Natural killer cell (primary cell): Measurements from ENCODE around the gene KCNK6. TPM values are rescaled to one million over a fixed set of nuclear protein-coding genes. Genes with fewer than 3 reads are reported as not detected.

Experiments
- ATAC-seq, 3 donors: fragments of 150-1000 bp in 2 of 3; fragments of 200-7000 bp in 1 of 3; cut with Tn5 transposase; 1 replicate in 1 of 3; 2 replicates in 2 of 3; pipeline ENCODE4 v1.10.0; 2021; ENCODE audit warnings: mild to moderate bottlenecking in 2 of 3, moderate library complexity in 2 of 3
- DNase-seq, 2 donors: peaks; one replicate each; pipeline versions ENCODE4 v3.0.0 to v3.0.0-alpha.2; 2013 to 2021; ENCODE audit warnings: mixed read lengths in 1 of 2
- H3K27ac ChIP-seq: one replicate; pipeline ENCODE4 v1.5.1; 2013; ENCODE audit warnings: mild to moderate bottlenecking, low read length
- H3K27me3 ChIP-seq: one replicate; pipeline ENCODE4 v1.6.1; 2013; ENCODE audit warnings: low read length; ENCODE audit not compliant: control insufficient read depth, insufficient read depth
- H3K36me3 ChIP-seq: one replicate; pipeline ENCODE4 v1.6.1; 2013; ENCODE audit warnings: low read length; ENCODE audit not compliant: control insufficient read depth, insufficient read depth
- H3K4me1 ChIP-seq: one replicate; pipeline ENCODE4 v1.6.1; 2013; ENCODE audit warnings: low read length; ENCODE audit not compliant: control insufficient read depth, insufficient read depth
- H3K4me3 ChIP-seq: one replicate; pipeline ENCODE4 v1.5.1; 2013; ENCODE audit warnings: low read length
- H3K9me3 ChIP-seq: one replicate; pipeline ENCODE4 v1.6.1; 2013; ENCODE audit warnings: low read length; ENCODE audit not compliant: control insufficient read depth, insufficient read depth
- H3K27ac Mint-ChIP-seq, 2 donors: one replicate each; pipeline ENCODE4 v1.8.0; 2022; ENCODE audit warnings: mild to moderate bottlenecking in 2 of 2, mixed read lengths in 2 of 2, moderate library complexity in 1 of 2
- H3K27me3 Mint-ChIP-seq, 2 donors: one replicate each; pipeline ENCODE4 v1.8.0; 2022; ENCODE audit warnings: low read depth in 2 of 2, mixed read lengths in 2 of 2
- H3K36me3 Mint-ChIP-seq: one replicate; pipeline ENCODE4 v1.8.0; 2022; ENCODE audit warnings: mixed read lengths
- H3K4me1 Mint-ChIP-seq, 2 donors: one replicate each; pipeline ENCODE4 v1.8.0; 2022; ENCODE audit warnings: mixed read lengths in 2 of 2
- H3K4me3 Mint-ChIP-seq: one replicate; pipeline ENCODE4 v1.8.0; 2022; ENCODE audit warnings: mild to moderate bottlenecking, moderate library complexity, mixed read lengths
- H3K9me3 Mint-ChIP-seq, 2 donors: one replicate each; pipeline ENCODE4 v1.8.0; 2022; ENCODE audit warnings: mixed read lengths in 2 of 2
- CTCF ChIP-seq: fragments of 200-600 bp; IDR thresholded peaks from one replicate; pipeline ENCODE4 v1.8.0; 2022; ENCODE audit warnings: antibody characterized with exemption
- WGBS: methylation state at CpG from one replicate; pipeline ENCODE4 v1.1.7; 2013; ENCODE audit warnings: missing lambda C conversion rate; ENCODE audit not compliant: insufficient coverage; 5-methylcytosine and 5-hydroxymethylcytosine counted together
- intact Hi-C: fragments of 100-400 bp; cut with micrococcal nuclease; formaldehyde crosslinking; loops from one replicate; pipeline ENCODE4 v1.14.2; 2022
- total RNA-seq, 4 donors: library from RNA; stranded (reverse); fragments of 120-200 nt in 1 of 4; gene quantifications; one replicate each; pipeline versions ENCODE4 v1.2.3 to v1.2.4, GENCODE V29; 2013 to 2022

Gene KCNK6
- total RNA-seq, 3 donors from 2014 or later (not counting 1 experiment from before 2014, with no cell fraction given), result 2.1 to 6.2 (median 2.5) TPM

GRCh38 chr19:38321646-38322196 lies 2.1 kb downstream of the KCNK6 start:
- Histone ChIP-seq H3K27me3 (no peaks in the 10 kb centered on the region), H3K36me3 (no peaks in the 10 kb centered on the region), H3K4me3 (no peak overlapping the region), H3K9me3 (no peaks in the 10 kb centered on the region), H3K4me1 (peaks cover 38% of the 10 kb centered on the region), H3K27ac (no peak overlapping the region)
- Mint-ChIP-seq H3K4me1 (peaks cover 9 to 19% of the 10 kb centered on the region in 2 donors), H3K9me3 (no peaks in the 10 kb centered on the region), H3K27ac (no peak overlapping the region), H3K36me3 (no peaks in the 10 kb centered on the region), H3K27me3 (peaks cover 0 to 22% of the 10 kb centered on the region in 2 donors), H3K4me3 (peak overlapping the region; percentile 56)
- intact Hi-C loops, result no loop called here
- WGBS, result 91% methylated on average over 11 of the region's 11 CpGs
- DNase-seq (no peak), ATAC-seq (no peak)
- no peak for TF ChIP-seq CTCF

GRCh38 chr19:38323291-38323690 lies 3.6 kb downstream of the KCNK6 start:
- no peak for DNase-seq
- peaks cover 0 to 21% of the 10 kb centered on the region in 2 donors for H3K27me3 Mint-ChIP-seq
- no peak for TF ChIP-seq CTCF
- no peaks in the 10 kb centered on the region for H3K27me3 ChIP-seq
- H3K4me1 Mint-ChIP-seq, result peaks cover 0 to 9% of the 10 kb centered on the region in 2 donors
- no peak overlapping the region for H3K4me3 Mint-ChIP-seq
- no peaks in the 10 kb centered on the region for H3K9me3 Mint-ChIP-seq
- ATAC-seq, result no peak
- peaks cover 26% of the 10 kb centered on the region for H3K4me1 ChIP-seq
- H3K36me3 ChIP-seq, result peaks cover 4% of the 10 kb centered on the region
- H3K27ac ChIP-seq, result no peak overlapping the region
- intact Hi-C loops, result no loop called here
- no peak overlapping the region for H3K4me3 ChIP-seq
- no peak overlapping the region for H3K27ac Mint-ChIP-seq
- no peaks in the 10 kb centered on the region for H3K9me3 ChIP-seq
- H3K36me3 Mint-ChIP-seq, result no peaks in the 10 kb centered on the region
- whole genome bisulfite sequencing, result 89% methylated on average over 6 of the region's 7 CpGs

- H3K4me1 ChIP-seq, result peaks cover 18% of the 10 kb centered on the region
- Mint-ChIP-seq H3K27me3 (peaks cover 0 to 13% of the 10 kb centered on the region in 2 donors), H3K27ac (no peak overlapping the region), H3K36me3 (no peaks in the 10 kb centered on the region), H3K4me3 (no peak overlapping the region), H3K4me1 (peaks cover 0 to 9% of the 10 kb centered on the region in 2 donors), H3K9me3 (no peaks in the 10 kb centered on the region)
- no peak for TF ChIP-seq CTCF
- ATAC-seq (no peak), DNase-seq (no peak)
- no peak overlapping the region for H3K4me3 ChIP-seq
- peaks cover 4% of the 10 kb centered on the region for H3K36me3 ChIP-seq
- no peaks in the 10 kb centered on the region for H3K9me3 ChIP-seq
- no peaks in the 10 kb centered on the region for H3K27me3 ChIP-seq
- 87% methylated on average over 3 of the region's 4 CpGs for WGBS
- intact Hi-C loops, result no loop called here
- H3K27ac ChIP-seq, result no peak overlapping the region
These were observed 4.8 kb downstream of the KCNK6 start for GRCh38 chr19:38324431-38324830.

- DNase-seq (no peak), ATAC-seq (no peak)
- Histone ChIP-seq H3K4me3 (no peak overlapping the region), H3K36me3 (peaks cover 4% of the 10 kb centered on the region), H3K27ac (no peak overlapping the region), H3K27me3 (no peaks in the 10 kb centered on the region), H3K4me1 (no peaks in the 10 kb centered on the region), H3K9me3 (no peaks in the 10 kb centered on the region)
- H3K9me3 Mint-ChIP-seq, result no peaks in the 10 kb centered on the region
- 97% methylated on average over 22 of the region's 22 CpGs for WGBS
- intact Hi-C loops, result no loop called here
- TF ChIP-seq CTCF, result no peak
- H3K27me3 Mint-ChIP-seq, result peaks cover 0 to 8% of the 10 kb centered on the region in 2 donors
- no peak overlapping the region for H3K27ac Mint-ChIP-seq
- H3K4me3 Mint-ChIP-seq, result no peak overlapping the region
- no peaks in the 10 kb centered on the region for H3K36me3 Mint-ChIP-seq
- no peaks in the 10 kb centered on the region for H3K4me1 Mint-ChIP-seq
These were observed 6.9 kb downstream of the KCNK6 start for GRCh38 chr19:38326591-38326990.
